GM21360 (cell line): ENCODE data around the gene RASSF5.
"Not testable (repeated sequence)": the region's sequence is repeated elsewhere in the genome, so short reads cannot be mapped to it uniquely, and the experiment has no call there.

ENCODE experiments used
- ATAC-seq: cut with Tn5 transposase; IDR thresholded peaks from one replicate; pipeline ENCODE4 v1.9.1; 2021; ENCODE audit warnings: mild to moderate bottlenecking, moderate library complexity; ENCODE audit not compliant: unreplicated experiment

Gene RASSF5

GRCh38 chr1:206476591-206476990 is 30.7 kb upstream of the RASSF5 start:
- ATAC-seq = no peak

GRCh38 chr1:206477110-206477509 is 30.2 kb upstream of the RASSF5 start:
- ATAC-seq = no peak

GRCh38 chr1:206477581-206478380 is 29.6 kb upstream of the RASSF5 start:
- no peak for ATAC-seq

- no peak for ATAC-seq
Measured at GRCh38 chr1:206478746-206479145, 28.6 kb upstream of the RASSF5 start.

GRCh38 chr1:206479183-206480125 is 27.9 kb upstream of the RASSF5 start:
- ATAC-seq = no peak

- no peak for ATAC-seq
Measured at GRCh38 chr1:206480211-206480610, 27.1 kb upstream of the RASSF5 start.

GRCh38 chr1:206482611-206483010 is 24.7 kb upstream of the RASSF5 start:
- ATAC-seq = no peak

GRCh38 chr1:206483864-206484263 is 23.5 kb upstream of the RASSF5 start:
- not testable (repeated sequence) for ATAC-seq

GRCh38 chr1:206484901-206485300 is 22.4 kb upstream of the RASSF5 start:
- ATAC-seq = no peak

- ATAC-seq = no peak
Measured at GRCh38 chr1:206486995-206487788, 20.1 kb upstream of the RASSF5 start.

GRCh38 chr1:206487970-206488369 is 19.4 kb upstream of the RASSF5 start:
- no peak for ATAC-seq

- ATAC-seq = no peak
Measured at GRCh38 chr1:206488466-206488865, 18.9 kb upstream of the RASSF5 start.

- no peak for ATAC-seq
Measured at GRCh38 chr1:206489980-206490770, 17.2 kb upstream of the RASSF5 start.

GRCh38 chr1:206490771-206491405 is 16.4 kb upstream of the RASSF5 start:
- ATAC-seq = no peak

- no peak for ATAC-seq
Measured at GRCh38 chr1:206491616-206492015, 15.7 kb upstream of the RASSF5 start.

- no peak for ATAC-seq
Measured at GRCh38 chr1:206492589-206492988, 14.7 kb upstream of the RASSF5 start.

- no peak for ATAC-seq
Measured at GRCh38 chr1:206493279-206493678, 14.1 kb upstream of the RASSF5 start.

GRCh38 chr1:206495011-206495461 is 12.3 kb upstream of the RASSF5 start:
- ATAC-seq = no peak

GRCh38 chr1:206495493-206496046 is 11.8 kb upstream of the RASSF5 start:
- ATAC-seq = peak; percentile 23
